ENCODE data around the gene TBRG4.

- TF ChIP-seq CTCF (IDR thresholded peaks at IDR 0.05; ENCODE audit: borderline replicate concordance, extremely low read depth, low read length, poor library complexity, severe bottlenecking) = no peak
- no peak for TF ChIP-seq EZH2 (IDR thresholded peaks at IDR 0.05; ENCODE audit: borderline replicate concordance, low read depth, low read length, severe bottlenecking)
These were observed 38.7 kb upstream of the TBRG4 start for GRCh38 chr7:45150199-45150598.
